NCI-H1092 (cell line): Measurements from ENCODE around the gene TMEM121B.
A peak's percentile ranks its signal among the peaks of the same experiment; 100 is the strongest.
"Not testable (repeated sequence)": the region's sequence is repeated elsewhere in the genome, so short reads cannot be mapped to it uniquely, and the experiment has no call there.

Source experiments
- DNase-seq: peaks from one replicate; lab custom pipeline; 2025; lab: John Stamatoyannopoulos, UW

Gene TMEM121B

GRCh38 chr22:17121233-17122195, at the start of gene TMEM121B:
Gene TMEM121B, minus strand, starts transcription at chr22:17121360. Its CDS starts 233 bp downstream, at chr22:17121127.
- peak; percentile 93 for DNase-seq

GRCh38 chr22:17167486-17167885, 46.3 kb upstream of the TMEM121B start:
- DNase-seq = no peak

- DNase-seq = no peak
These were observed 43.3 kb upstream of the TMEM121B start for GRCh38 chr22:17164392-17165024.

GRCh38 chr22:17162731-17163130, 41.6 kb upstream of the TMEM121B start:
- no peak for DNase-seq

GRCh38 chr22:17161991-17162390, 40.8 kb upstream of the TMEM121B start:
- DNase-seq = no peak

- DNase-seq = peak; percentile 31
These were observed 38.4 kb upstream of the TMEM121B start for GRCh38 chr22:17159504-17159951.

- peak; percentile 71 for DNase-seq
These were observed 37.7 kb upstream of the TMEM121B start, which contains the start of gene HDHD5 for GRCh38 chr22:17158568-17159503. Gene HDHD5, minus strand, starts transcription at chr22:17159277. Its CDS starts 26 bp downstream, at chr22:17159251.

GRCh38 chr22:17158176-17158567, 37.0 kb upstream of the TMEM121B start:
- no peak for DNase-seq

- no peak for DNase-seq
These were observed 36.6 kb upstream of the TMEM121B start for GRCh38 chr22:17157714-17158113.

- DNase-seq = no peak
These were observed 34.8 kb upstream of the TMEM121B start for GRCh38 chr22:17155941-17156340.

- no peak for DNase-seq
These were observed 31.8 kb upstream of the TMEM121B start for GRCh38 chr22:17152971-17153370.

- DNase-seq = no peak
These were observed 31.2 kb upstream of the TMEM121B start for GRCh38 chr22:17152340-17152739.

GRCh38 chr22:17149076-17149815, 28.1 kb upstream of the TMEM121B start:
- DNase-seq = no peak

GRCh38 chr22:17147458-17147857, 26.3 kb upstream of the TMEM121B start:
- DNase-seq = not testable (repeated sequence)

GRCh38 chr22:17145021-17145680, 24.0 kb upstream of the TMEM121B start:
- DNase-seq = no peak

- no peak for DNase-seq
These were observed 22.7 kb upstream of the TMEM121B start for GRCh38 chr22:17143826-17144225.

GRCh38 chr22:17143101-17143500, 21.9 kb upstream of the TMEM121B start:
- no peak for DNase-seq

- no peak for DNase-seq
These were observed 19.9 kb upstream of the TMEM121B start for GRCh38 chr22:17140826-17141766.

- no peak for DNase-seq
These were observed 18.9 kb upstream of the TMEM121B start for GRCh38 chr22:17140022-17140421.
